AG04450 (cell line): Measurements from ENCODE around the gene MEIKIN. TPM values are rescaled to one million over a fixed set of nuclear protein-coding genes. Genes with fewer than 3 reads are reported as not detected.

ENCODE experiments used
- CTCF ChIA-PET: fragments of 300-600, 350-600 bp; formaldehyde crosslinking; extraction: SDS; loops from one replicate; lab custom pipeline; 2022; ENCODE audit warnings: antibody characterized with exemption, inconsistent platforms; lab: Charles Lee
- POLR2A ChIA-PET: fragments of 350-600 bp; formaldehyde crosslinking; extraction: SDS; loops from one replicate; lab custom pipeline; 2021; ENCODE audit warnings: antibody characterized with exemption, inconsistent platforms; lab: Yijun Ruan, JAX
- DNase-seq: peaks from one replicate; pipeline ENCODE4 v3.0.0-alpha.2; 2011; ENCODE audit warnings: low read depth, low spot score
- H3K27ac ChIP-seq: one replicate; pipeline ENCODE4 v1.5.1; 2012; ENCODE audit warnings: low read depth, low read length, control low read depth
- H3K27me3 ChIP-seq: one replicate; pipeline ENCODE4 v1.6.0; 2012; ENCODE audit warnings: low read length; ENCODE audit not compliant: control insufficient read depth, insufficient read depth
- H3K4me3 ChIP-seq: 2 replicates; pipeline ENCODE4 v1.5.1; 2011; ENCODE audit warnings: mild to moderate bottlenecking, low read depth, low read length, control low read depth
- H3K9me3 ChIP-seq: 2 replicates; pipeline ENCODE4 v1.5.1; 2012; ENCODE audit warnings: low read length; ENCODE audit not compliant: control insufficient read depth, insufficient read depth
- polyA plus RNA-seq: library from polyadenylated mRNA; depleted of rRNA; stranded (reverse); fragments of >200 nt; gene quantifications from 2 replicates; pipeline ENCODE4 v1.2.3, GENCODE V29; 2011
- TF ChIP-seq, protein P1 (sequence below): IDR thresholded peaks from 2 replicates; pipeline ENCODE4 v1.5.1; 2011; ENCODE audit warnings: low read depth, low read length, control low read depth, inconsistent platforms

MEIKIN gene
- polyA plus RNA-seq, 1 experiment, result not detected

DNA sequence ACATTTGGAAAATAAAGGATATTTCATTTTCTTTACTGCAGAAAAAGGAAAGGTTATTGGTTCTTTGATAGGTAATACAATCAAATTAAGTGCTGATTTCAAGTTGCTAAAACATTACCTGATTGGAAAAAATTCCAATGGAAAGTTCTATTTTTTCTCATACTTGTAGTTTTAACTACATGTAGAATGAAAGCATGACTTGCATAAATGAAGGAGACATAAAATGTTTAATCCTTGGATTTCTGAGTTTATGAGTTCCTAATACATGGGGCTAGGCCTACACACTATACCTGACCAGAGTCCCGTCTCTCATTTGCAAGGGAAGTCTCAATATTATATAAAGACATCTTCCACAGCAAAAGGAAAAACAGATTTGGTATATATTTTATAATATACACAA lies 5.2 kb upstream of the MEIKIN start:
- ChIA-PET POLR2A (no interaction called here), CTCF (no interaction called here)
- no peak overlapping the region for H3K4me3 ChIP-seq
- DNase-seq, result no peak
- no peak overlapping the region for H3K27ac ChIP-seq
- no peaks in the 10 kb centered on the region for H3K27me3 ChIP-seq
- TF ChIP-seq, protein P1, sequence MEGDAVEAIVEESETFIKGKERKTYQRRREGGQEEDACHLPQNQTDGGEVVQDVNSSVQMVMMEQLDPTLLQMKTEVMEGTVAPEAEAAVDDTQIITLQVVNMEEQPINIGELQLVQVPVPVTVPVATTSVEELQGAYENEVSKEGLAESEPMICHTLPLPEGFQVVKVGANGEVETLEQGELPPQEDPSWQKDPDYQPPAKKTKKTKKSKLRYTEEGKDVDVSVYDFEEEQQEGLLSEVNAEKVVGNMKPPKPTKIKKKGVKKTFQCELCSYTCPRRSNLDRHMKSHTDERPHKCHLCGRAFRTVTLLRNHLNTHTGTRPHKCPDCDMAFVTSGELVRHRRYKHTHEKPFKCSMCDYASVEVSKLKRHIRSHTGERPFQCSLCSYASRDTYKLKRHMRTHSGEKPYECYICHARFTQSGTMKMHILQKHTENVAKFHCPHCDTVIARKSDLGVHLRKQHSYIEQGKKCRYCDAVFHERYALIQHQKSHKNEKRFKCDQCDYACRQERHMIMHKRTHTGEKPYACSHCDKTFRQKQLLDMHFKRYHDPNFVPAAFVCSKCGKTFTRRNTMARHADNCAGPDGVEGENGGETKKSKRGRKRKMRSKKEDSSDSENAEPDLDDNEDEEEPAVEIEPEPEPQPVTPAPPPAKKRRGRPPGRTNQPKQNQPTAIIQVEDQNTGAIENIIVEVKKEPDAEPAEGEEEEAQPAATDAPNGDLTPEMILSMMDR, result no peak
- H3K9me3 ChIP-seq, result no peaks in the 10 kb centered on the region

DNA sequence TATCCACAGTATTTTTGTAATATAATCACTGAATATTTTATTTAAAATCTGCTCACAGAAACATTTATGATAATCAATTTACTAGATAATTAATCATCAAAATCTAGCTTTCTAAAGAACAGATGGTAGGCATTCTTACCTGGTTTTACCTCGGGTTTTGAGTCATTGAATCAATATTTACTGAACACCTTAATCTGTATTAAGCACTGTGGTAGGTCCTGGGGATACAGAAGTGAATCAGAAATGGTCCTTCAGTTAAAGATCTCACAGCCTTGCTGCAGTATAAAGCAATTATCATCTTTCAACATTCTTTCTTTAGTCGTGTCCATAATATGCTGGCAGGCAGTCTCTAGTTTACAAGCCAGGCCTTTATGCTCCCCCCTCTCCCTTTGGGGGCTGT lies 2.0 kb upstream of the MEIKIN start:
- ChIA-PET CTCF (no interaction called here), POLR2A (no interaction called here)
- TF ChIP-seq, protein P1, result no peak
- no peak overlapping the region for H3K4me3 ChIP-seq
- no peak for DNase-seq
- no peak overlapping the region for H3K27ac ChIP-seq
- H3K27me3 ChIP-seq, result peaks cover 3% of the 10 kb centered on the region
- no peaks in the 10 kb centered on the region; the same call in 1 of the 2 replicates for H3K9me3 ChIP-seq

DNA sequence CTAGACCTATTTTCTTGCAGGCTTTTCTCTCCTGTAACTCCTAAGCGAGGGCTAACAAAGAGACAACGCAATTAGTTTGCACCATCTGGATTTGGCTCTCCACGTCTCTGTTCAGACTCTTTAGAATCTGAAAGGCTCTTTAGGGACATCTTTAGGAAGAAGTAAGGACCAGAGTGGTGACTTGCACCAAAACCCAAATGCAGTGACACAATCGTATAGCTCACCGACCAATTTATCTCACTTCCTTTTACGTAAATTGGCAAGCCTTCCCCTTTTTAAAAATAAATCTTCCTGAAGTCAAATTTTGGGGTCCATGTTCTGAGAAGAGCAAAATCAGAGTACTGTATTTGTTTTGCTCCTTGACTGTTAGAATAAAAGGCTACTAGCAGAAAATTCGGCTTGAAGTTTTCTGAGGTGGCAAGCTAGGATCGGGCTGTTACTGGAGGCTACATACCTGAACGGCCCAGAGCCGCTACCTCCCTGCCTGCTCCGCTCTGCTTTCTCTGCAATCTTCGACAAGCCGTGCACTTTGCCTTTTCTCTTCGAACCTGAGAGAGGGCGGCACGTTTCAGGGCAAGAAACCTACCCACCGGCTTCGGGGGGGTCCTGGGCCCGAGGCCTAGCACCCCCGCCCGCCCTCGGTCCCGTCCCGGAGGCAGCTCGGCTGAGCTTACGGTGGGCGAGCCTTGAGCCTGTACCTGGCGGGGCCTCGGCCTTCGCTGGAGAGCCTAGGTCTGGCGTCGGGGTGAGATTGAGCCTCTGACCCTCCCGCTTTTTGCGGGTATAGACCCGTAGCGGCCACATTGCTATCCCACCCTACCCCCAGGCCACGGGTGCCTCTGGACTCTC lies 537 bp downstream of the MEIKIN start:
- TF ChIP-seq, protein P1, result no peak
- no peaks in the 10 kb centered on the region; the same call in 1 of the 2 replicates for H3K9me3 ChIP-seq
- ChIA-PET CTCF (no interaction called here), POLR2A (no interaction called here)
- no peak overlapping the region for H3K4me3 ChIP-seq
- peaks cover 3% of the 10 kb centered on the region for H3K27me3 ChIP-seq
- no peak for DNase-seq
- no peak overlapping the region for H3K27ac ChIP-seq

DNA sequence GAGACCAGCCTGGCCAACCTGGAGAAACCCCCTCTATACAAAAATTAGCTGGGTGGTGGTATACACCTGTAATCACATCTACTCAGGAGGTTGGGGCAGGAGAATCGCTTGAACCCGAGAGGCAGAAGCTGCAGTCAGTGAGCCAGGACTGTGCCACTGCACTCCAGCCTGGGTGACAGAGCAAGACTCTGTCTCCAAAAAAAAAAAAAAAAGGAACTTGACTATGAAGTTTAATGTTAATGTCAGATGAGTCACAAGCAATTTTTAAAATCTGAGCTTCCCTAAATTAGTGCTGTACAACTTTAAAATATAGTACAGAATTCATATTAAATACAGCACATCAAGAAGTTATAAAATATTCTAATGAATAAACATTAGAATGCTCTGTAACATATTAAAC lies 1.5 kb downstream of the MEIKIN start:
- Histone ChIP-seq H3K27ac (no peak overlapping the region), H3K4me3 (no peak overlapping the region), H3K27me3 (peaks cover 3% of the 10 kb centered on the region), H3K9me3 (no peaks in the 10 kb centered on the region; the same call in 1 of the 2 replicates)
- no peak for DNase-seq
- TF ChIP-seq, protein P1, result no peak
- ChIA-PET CTCF (no interaction called here), POLR2A (no interaction called here)

DNA sequence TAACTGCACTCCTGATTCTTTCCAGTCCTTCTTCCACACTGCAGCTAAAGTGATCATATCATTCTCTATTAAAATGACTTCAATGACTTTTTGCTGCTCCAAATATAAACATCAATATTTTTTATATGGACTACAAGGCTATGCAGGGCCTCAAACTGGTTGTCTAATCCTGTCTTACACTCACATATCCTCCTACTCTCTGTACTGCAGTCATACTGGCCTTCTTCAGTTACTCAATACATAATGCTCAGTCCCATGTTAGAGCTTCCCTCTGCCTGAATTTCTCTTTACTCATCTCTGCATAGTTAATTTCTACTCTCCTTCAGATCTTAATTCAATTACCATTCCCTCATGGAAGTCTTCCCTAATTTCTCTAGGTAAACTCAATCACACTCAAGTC lies 3.4 kb downstream of the MEIKIN start:
- no peak for DNase-seq
- Histone ChIP-seq H3K27ac (no peak overlapping the region), H3K4me3 (no peak overlapping the region), H3K9me3 (no peaks in the 10 kb centered on the region; the same call in 1 of the 2 replicates), H3K27me3 (peaks cover 3% of the 10 kb centered on the region)
- CTCF ChIA-PET, result no interaction called here
- TF ChIP-seq, protein P1, result no peak
- POLR2A ChIA-PET, result no interaction called here
